NK-92 (cell line): Measurements from ENCODE around the gene EXOC3L2.
A peak's percentile ranks its signal among the peaks of the same experiment; 100 is the strongest.

ENCODE experiments used
- DNase-seq: peaks from one replicate; lab custom pipeline; 2025; ENCODE audit not compliant: unreplicated experiment; lab: John Stamatoyannopoulos, UW

EXOC3L2 gene

DNA sequence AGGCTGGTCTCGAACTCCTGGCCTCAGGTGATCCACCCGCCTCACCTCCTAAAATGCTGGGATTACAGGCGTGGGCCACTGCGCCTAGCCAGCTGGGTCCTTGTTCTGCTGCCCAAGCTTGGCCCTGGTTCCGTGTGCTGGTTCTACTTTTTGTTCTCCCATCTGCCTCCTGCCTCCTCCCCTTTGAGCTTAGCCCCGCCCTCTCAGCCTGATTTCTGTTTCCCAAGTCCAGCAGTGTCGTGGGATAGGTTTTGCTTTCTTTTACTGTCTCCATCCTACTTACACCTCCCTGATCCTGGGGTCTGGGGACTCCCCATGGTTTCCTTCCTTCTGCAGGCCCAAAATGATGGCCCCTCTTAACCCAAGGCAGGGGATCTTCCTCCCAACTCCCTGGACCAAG lies 64.3 kb downstream of the EXOC3L2 start:
- DNase-seq: no peak

DNA sequence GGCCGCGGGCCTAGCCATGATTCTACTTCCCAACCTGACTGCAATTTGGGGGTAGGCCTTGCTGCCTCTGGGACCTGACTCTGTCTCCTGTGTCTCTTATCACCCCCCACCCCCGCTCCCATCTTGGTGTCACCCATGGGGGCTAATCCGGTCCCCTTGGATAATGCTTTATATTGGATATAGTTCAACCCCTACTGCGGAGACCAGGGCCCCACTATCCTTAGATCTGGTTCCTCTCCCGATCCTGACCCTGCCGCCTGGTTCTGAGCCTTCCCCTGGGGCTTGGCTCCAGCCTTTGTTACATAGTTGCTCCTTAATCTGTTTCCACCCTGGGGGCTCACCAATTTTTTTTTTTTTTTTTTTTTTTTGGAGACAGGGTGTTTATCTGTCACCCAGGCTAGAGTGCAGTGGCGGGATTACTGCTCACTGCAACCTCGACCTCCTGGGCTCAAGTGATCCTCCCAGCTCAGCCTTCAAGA lies 65.3 kb downstream of the EXOC3L2 start:
- DNase-seq: no peak

DNA sequence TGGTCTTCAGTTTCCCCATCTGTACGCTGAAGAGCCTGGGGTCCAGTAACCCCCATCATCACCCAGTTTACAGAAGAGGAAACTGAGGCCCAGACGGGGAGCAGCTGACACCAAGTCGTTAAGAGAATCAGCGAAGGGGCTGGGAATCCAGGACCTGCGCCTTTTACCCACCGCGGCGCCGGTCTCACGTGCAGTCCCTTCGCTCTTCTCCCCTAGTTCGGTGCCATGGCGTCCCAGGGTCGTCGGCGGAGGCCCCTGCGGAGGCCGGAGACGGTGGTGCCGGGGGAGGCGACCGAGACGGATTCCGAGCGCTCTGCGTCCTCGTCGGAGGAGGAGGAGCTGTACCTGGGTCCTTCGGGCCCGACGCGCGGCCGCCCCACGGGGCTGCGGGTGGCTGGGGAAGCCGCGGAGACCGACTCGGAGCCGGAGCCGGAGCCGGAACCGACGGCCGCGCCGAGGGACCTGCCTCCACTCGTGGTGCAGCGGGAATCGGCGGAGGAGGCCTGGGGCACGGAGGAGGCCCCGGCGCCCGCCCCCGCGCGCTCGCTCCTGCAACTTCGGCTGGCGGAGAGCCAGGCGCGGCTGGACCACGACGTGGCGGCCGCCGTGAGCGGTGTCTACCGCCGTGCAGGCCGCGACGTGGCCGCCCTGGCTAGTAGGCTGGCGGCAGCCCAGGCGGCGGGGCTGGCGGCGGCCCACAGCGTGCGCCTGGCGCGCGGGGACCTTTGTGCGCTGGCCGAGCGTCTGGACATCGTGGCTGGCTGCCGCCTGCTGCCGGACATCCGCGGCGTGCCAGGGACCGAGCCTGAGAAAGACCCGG lies 65.9 kb downstream of the EXOC3L2 start:
- DNase-seq: no peak

DNA sequence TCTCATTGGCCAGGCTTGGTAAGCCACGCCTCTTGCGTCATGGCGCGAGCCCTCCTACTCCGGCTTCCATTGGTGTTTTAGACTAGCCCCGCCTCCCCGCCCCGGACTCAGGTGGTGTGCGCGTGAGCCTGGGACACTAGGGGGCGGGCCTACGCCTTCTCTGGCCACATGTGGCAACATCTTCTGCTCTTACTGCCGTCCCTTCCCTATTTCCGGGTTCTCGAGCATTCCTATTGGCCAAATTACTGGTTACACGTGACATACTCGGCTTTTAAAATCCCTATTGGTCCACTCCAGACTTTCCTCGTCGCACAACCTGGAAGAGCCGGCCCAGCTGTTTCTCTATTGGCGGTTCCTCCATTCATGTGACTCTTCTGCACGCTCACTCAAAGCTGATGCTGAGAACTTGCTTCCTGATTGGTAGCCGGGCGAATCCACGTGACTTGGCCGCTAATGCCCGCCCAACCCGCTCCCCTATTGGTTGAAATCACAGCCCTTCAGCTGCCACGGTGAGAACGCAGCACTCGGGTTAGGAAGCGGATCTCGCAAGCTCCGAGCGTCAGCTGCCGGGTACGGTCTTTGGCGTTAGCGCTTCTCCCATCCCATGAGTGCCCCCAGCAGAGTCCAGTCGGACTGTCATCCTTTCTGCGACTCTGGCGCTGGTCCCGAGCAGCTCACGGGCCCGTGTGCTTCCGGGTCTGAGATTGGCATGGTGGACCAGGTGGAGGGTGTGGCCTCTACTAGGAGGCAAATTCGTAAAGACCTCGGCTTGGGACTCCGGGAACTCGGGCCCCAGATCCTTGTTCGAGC lies 66.7 kb downstream of the EXOC3L2 start, which contains the start of gene BLOC1S3:
BLOC1S3 (plus strand) TSS at position 523 of the 810 bp plus-strand sequence. CDS start 513 bp downstream, outside the sequence.
- peak; percentile 99 for DNase-seq

DNA sequence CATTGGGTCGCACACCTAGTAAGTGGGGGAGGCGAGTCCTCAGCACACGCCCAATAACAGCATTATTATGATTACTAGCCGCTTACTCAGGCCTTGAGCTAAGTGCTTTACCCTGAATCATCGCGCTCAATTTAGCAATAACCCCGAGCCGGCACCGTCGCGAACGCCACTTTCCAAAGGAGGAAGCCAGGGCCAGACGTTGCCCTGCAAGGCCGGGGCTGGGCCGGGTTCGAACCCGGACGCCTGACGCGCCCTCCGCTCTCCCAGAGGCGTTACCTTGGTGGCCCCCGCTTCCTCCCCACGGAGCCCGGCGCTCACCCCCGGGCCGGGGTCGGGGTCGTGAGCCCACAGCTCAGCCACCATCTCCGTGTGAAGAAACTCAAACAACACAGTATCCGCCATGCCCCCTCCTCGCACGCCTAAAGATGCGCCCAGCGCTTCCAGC lies 67.4 kb downstream of the EXOC3L2 start, which contains the start of gene TRAPPC6A:
TRAPPC6A (minus strand) TSS at position 421 of the 445 bp plus-strand sequence; CDS start at position 402, 19 bp downstream.
- no peak for DNase-seq

DNA sequence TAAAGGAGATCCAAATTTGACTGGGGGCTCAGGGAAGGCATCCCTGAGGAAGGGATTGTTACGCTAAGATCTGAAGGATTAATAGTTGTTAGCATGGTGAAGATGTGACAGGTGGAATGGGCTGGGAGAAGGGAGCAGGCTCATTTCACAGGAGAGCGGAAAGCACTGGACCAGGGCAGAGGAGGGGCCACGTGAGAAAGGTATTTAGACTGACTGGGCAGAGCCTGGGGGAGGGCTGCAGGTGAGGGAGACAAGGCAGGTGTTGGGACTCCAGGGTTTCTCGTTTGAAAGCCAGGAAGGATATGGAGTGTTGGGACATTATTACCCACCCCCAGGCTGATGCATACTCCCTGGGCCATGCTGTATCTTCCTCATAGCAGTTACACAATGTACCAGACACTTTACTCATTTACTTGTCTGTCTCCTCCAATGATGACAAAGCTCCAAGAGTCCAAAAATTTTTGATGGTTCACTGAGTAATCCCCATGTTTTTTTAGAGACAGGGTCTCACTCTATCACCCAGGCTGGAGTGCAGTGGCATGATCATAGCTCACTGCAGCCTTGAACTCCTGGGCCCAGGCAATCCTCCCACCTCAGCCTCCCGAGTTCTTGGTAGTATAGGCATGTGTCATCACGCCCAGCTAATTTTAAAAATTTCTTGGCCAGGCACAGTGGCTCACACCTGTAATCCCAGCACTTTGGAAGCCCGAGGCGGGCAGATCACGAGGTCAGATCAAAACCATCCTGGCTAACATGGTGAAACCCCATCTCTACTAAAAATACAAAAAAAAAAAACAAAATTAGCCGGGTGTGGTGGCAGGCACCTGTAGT lies 69.5 kb downstream of the EXOC3L2 start:
- DNase-seq: no peak

DNA sequence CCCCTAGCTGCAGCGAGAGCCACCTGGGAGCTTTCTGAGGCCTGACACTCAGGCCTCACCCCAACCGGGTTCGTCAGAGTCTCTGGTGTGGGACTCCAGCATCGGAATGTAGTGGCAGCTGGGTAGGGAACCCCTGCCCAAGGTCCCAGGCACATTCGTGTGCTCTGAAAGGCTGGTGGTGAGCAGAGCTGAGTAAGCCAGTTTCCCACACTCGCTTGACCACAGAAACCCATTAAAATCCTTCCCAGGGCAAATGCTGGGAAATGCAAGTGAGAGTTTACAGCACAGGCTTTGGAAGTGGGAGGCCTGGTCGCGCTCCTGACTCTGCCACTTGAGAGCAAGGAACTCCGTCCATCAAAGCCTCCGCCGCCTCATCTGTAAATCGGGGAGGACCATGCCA lies 71.4 kb downstream of the EXOC3L2 start:
- DNase-seq: no peak

DNA sequence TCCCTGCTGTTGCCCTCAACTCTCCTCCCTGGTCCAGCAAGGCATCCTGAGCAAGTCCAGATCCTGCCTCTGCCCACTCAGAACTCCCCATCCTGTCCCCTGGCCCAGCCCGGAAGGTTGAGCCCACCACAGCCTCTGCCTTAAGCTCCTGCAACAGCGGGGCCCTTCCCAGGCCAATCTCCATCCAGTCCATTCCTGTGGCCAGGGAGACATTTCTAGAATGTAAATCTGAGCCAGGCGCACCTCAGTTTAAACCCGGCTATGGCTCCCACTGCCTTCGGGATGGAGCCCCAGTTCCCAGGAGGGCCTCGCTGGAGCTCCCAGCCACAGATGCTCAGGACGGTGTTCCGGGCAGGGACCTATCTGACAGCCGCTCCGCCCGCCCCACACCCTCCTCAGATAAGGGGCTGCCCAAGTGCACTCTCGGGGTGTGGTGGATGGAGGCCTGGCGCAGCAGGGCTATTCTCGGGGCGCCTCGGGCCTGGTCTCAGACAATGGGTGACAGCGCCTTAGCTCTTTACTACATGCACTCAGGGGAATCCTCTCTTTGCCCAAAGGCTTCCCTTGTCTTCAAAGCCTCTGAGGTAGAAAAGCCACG lies 72.5 kb downstream of the EXOC3L2 start:
- no peak for DNase-seq

DNA sequence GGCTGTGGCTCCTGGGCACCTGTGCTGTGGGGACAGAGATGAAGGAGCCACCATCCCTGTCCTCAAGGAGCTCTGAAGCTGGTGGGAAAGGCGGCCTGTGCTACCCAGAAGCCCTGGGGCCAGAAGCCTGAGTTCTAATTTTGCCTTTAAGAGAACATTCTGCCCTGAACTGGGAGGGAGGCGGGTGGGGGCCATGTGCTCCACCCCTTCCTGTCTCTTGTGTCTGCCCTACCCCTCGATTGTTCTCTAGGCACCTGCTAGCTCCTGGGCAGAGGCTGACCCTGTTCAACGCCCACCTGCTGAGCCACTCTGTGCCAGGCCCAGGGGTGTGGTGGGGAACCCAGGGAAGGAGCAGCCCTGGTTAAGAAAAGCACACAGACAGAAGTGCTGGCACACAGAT lies 73.0 kb downstream of the EXOC3L2 start:
- DNase-seq: no peak

DNA sequence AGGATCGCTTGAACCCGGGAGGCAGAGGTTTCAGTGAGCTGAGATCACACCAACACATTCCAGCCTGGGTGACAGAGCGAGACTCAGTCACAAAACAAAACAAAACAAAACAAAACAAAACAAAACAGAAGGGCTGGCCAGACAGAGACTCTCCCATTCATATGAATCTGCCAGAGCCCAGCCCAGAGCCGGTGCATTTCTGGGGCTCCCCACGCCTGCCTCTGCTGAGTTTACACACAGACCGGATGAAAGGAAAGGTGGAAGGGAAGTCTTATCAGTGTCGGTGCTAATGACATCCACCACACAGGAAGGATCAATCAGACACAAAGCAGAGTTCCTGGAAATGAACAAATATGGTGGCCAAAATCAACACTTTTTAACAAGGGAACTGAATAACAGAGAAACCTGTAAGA lies 74.0 kb downstream of the EXOC3L2 start:
- DNase-seq: no peak

DNA sequence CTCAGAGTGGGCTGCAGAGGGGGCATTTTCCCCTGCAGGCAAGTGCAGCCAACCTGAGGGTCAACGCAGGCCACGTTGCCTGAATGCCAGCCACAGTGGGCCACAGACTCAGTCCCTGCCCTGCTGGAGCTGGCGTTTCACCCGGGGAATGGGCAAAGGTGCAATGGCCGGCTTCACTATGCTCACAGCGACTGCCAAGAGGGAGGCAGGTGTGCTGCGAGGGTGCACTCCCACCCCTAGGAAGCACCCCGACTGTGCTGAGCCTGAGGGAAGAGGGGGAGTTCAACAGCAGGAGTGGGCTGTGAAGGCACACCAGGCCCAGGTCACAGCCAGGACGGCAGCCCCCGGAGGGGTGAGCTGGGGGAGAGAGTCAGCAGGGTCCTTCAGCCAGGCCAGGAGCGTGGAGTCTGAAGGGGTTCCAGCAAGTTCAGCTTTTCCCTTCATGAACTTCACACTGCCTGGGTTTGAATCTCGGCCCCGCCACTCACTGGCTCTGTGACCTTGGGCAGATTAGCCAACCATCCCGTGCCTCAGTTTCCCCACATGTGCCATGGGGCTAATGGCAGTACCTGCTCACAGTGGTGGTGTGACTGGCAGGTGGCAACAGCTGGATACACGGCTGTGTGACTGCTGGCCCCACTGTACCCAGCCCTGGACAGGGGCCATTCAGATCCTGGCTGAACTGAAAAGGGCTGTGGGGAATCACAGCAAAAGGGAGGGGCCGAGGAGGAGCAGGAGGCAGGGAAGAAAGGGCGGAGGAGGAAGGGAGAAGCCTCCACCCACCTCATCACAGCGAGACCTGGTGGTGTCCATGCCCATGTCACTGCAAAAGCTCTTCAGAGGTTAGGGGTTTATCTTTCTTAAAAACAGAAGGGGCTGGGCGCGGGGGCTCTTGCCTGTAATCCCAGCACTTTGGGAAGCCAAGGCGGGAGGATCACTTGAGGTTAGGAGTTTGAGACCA lies 74.8 kb downstream of the EXOC3L2 start:
- no peak for DNase-seq

DNA sequence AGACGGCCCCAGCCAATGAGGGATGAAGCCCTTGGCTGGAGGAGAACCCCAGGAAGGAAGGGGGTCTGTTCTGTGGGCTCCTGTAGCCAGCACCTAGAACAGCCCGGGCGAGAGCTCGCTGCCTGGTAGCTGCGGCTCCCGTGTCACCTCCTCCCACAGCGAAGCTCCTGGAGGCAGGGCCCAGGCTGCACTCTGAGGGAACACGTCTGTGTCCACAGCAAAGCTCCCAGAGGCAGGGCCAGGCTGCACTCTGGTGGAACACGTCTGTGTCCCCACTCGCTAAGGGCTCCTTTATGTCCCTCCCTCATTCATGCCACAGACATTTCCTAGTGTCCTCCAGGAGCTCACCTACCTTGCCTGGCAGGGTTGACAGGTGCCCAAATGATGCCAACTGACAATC lies 75.6 kb downstream of the EXOC3L2 start:
- no peak for DNase-seq

DNA sequence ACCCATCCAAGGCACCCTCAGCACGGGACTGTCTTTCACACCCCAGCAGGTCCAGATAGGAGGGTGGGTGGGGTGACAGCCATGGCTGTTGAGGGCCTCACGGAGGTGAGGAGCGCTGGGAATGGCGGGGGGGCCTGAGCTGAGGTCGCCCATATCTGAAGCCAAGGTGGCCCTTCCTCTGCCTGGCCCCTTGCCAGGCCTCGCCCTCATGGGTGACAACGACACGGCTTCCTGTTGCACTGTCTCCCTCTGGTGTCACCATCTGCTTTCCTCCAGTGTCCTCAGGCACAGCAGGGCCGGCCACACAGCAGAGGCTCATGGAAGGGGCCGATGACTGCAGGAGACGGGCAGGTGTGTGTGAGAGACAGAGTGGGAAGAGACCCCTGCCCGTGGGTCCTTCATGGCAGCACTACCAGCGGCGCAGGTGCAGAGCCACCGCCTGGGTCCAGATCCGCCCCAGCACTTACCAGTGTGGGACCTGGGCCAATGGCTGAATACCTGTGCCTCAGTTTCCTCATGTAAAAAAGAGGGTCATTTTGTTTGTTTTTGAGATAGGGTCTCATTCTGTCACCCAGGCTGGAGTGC lies 76.3 kb downstream of the EXOC3L2 start:
- DNase-seq: no peak

DNA sequence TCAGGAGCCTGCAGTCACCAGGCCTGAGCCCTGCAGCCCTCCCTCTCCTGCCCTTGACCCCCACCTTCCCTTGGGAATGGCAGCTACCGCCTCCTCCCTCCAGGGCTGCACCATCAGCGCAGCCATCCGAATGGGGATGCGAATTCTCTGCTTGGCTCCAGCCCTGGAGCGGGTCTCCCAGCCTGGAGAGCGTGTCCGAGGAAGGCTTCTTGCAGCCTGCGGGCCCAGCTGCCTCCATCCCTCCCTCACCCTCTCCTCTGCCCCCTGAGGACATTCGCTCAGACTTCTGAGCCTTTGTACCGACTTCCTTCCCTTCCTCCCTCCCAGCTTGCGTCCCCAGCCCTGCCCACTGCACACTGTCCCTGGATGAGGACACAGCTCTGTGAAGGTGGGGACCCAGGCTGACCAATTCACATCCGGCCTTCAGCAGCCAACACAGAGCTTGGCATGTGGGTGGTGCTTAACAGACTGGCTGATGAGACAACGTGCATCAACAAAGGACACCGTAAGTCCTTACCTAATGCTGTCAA lies 78.4 kb downstream of the EXOC3L2 start:
- DNase-seq: no peak

DNA sequence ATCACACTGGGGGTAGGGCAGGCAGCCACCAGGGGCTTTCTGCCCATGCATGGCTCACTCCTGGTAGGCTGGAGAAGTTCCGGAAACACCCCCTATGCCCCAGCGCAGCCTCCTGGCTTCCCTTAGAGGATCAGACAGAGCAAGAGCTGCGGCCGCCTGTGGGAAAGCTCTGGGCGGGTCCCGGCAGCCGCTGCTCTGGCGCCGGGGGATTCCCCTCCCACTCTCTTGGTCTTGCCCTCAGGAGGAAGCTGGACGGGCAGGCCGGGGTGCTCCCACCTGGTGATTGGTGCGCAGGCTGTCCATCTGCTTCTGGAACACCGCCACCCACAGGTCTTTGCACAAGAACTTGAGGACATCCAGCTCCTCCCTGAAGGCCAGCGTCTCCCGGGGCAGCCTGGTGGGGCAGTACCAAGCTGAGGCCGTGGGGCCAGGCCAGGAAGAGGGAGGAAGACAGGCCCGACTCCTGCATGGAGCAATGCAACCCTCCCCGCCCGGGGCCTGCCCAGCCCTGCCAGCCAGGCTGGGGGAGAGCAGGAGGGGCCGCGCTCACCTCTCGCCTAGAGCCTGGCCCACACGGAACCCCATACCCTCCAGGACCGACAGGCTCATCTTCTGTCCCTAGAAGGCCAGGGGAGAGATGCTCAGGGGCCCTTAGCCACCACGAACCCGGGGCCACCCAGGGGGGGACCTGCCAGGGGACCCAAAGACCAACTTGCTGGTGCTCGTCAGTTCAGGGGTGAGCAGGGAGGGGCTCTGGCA lies 80.5 kb downstream of the EXOC3L2 start:
- no peak for DNase-seq

DNA sequence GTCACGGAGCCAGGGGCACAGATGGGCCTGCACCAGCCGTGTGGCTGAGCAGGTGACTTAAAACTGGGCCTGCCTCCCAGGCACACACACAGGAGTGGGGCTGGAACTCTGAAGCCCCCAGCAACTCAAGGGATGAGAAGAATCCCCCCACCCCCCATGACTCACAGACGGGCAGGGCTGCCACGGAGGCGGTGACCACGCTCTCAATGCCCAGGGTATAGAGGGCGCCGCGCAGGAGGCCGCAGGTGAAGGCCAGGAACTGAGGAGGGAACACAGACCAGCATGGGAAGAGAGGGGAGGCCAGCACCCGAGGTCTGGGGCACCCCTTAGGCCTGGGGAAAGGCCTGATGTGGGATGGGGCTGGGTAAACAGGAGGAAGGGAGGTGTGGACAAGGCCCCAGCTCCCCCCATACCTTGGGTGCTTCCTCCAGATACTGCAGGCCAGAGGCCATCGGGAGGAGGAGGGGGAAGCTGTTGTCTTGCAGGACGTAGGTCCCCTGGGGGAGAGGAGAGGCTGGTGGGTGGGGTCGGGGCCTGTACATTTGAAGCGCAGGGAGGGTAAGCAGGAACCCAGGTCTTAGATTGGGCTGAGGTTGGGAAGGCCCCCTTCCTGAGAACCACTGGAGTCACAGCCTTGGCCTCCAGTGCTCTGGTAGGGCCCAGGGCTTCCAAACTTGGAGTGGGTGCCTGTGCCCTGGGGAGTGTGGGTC lies 81.3 kb downstream of the EXOC3L2 start:
- DNase-seq: no peak

DNA sequence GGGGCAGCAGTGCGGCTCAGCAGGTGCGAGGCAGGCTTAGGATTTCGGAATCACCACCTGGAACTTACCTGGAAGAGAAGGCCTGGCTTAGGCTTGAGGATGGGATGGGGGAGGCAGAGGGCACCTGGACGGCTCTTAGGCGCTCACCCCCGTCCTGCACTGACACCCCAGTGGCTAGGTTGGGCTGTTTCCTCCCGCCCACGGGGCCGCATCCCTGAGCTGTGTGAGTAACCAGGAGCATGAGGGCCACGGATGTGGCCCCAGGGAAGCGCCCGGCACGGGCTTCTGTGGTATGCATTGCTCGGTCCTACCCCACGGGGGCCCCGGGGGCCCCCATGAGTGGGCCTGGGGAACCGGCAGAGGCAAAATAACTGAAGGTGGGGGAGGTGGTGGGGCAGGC lies 82.1 kb downstream of the EXOC3L2 start:
- DNase-seq: no peak
